GDM1 (cell line): ENCODE data around the gene RGS7.

Experiments used
- DNase-seq: peaks from one replicate; lab custom pipeline; 2025; lab: John Stamatoyannopoulos, UW

Gene RGS7

DNA sequence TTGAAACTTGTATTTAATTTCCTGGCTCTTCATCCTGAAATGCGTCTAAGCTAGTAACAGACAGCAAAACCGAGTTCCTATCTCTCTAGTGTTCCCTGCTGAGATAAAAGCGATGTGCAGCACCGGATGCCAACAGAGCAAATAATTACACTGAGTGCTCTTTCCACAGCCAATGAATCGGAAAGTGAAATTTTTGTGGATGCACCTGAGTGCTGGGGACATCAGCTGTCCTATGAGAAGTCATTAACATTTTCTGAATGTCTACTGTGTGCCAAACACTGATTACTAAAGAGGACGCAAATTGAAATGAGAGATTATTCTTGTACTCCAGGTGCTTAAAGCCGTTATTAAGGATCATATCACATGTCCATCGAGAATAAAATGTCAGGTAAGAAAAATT is 278.0 kb downstream of the RGS7 start:
- no peak for DNase-seq

DNA sequence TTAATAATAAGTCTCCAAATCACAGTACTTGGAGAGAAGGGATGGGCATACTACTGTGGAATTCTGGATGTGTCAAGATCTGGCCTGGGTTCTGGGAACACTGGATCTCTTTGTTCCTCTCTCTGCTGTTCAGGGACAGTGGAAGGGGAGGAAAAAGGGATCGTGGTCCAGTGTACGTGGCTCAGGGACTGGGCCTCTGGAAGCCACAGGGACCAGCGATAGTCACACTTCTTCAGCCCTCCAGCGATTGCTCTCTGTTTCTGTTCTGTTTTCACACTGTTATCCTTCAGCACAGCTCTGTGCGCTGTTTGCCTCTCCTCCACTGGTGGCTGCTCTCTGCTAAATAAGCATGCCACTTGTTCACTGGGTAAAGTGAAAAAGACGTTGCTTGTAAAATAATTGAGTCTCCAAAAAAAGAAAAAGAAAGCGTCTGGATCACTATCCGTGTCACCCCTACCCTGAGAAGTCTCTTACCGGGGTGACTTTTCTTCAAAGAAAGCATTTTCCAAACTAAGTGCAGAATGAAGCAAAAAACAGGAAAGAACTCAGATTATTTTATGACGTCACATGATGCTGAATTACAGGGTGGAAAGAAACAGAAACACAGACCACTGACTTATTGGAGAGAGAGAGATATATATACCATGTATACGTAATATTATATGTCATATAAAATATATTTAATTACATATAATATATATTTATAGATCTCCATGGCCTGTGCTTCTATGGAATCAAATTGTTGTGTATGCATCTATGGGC is 279.4 kb downstream of the RGS7 start:
- DNase-seq = no peak

DNA sequence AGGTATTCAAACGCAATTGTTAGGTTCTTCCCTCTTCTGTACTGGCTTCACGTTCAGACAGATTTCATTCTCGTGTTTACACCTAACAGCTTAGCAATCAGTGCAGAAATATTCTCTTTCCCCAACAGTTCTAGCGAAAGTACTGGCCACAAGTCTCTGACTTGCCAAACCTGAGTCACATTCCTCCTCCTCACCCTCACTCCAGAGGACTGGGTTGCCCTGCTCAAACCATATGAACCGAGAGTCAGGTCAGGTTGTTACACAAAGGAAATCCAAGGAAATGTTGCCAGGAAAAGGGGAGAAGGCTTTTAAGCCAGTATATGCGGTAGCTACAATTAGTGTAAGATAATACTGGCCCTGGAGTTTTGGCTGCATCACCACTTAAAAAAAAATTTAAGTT is 282.5 kb downstream of the RGS7 start:
- no peak for DNase-seq

DNA sequence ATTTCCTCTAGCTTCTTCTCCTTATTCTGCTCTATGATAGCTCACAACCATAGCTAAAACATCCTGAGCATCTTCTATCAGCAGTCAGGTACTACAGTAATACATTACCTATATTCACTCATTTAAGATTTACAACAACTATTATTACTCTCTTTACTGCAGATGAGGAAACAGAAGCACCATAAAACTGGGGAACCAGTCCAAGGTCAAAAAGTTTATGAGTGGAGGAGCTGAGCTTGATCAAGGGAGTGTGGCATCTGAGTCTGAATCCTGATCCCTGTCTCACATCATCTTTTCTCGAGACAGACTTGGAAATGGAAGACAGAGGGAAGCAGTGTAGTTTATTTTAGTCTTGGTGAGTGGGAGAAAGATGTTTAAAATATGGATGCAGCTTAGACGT is 288.6 kb downstream of the RGS7 start:
- DNase-seq = no peak

DNA sequence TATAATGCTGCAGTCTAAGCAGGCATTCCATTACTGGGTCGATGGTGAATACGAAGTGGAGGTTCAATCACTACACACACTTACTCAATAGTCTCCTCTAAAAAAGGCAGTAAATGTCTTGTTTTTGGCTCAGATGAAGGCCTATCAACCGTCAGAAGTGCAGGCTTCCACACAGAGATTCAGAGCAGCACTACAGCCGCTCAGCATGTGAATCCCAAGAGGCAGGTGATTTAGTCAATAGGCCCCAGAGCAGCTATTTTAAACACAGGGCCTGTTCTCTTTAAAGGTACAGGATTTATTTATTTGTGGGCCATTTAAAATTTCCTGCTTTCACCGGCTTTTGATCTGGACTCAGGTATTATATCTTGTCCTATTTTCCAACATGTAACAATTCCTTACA is 293.7 kb downstream of the RGS7 start:
- no peak for DNase-seq

DNA sequence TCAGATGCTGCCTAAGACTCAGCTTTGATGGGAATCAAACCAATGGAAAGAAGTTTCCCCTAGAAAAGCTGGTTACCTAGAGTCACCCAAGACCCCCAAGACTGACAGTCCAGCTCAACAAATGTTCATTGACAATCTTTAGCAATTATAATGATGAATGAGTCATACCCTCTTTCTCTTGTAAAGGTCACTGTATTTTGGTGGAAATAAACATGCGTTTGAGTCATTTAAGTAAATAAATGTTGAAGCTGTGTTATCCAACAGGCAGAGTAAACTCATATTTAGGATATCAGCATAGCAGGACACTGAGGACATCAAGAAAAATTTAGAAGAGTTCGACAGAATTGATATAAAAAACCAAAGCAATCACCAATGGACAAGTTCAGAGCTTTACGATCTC is 295.9 kb downstream of the RGS7 start:
- DNase-seq = no peak

DNA sequence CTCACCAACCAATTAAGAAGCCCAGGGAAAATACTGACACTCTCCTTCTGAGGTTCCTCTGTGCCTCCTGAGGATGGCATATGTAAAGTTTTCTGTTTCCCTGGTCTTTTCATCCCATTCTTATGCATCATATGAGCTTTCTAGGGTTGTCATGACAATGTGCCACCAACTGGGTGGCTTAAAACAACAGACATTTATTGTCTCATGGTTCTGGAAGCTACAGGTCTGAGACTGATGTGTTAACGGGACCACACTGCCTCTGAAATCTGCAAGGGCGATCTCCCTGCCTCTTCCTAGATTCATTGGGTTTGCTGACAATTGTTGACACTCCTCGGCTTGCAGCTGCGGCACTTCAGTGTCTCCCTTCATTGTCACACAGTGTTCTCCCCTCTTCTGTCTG is 308.4 kb downstream of the RGS7 start:
- DNase-seq = no peak

DNA sequence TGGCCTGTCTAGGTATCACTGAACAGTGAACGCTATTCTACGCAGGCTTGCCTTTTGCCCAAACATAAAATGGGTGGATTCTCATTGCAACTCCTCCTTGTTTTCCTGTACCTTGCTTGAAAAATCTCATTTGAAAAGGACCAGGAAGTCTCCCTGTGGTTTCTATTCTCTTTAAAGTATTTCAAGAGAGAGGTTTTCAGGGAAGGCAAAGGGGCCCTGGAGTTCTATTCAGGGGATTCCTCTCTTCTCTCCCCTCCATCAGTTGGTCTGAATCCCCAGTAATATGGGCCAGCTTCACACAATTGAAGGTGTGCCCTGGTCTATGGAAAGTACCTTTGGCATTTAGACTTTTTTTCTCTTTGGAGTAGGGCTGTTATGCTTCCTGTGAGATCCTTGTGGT is 311.3 kb downstream of the RGS7 start:
- no peak for DNase-seq

DNA sequence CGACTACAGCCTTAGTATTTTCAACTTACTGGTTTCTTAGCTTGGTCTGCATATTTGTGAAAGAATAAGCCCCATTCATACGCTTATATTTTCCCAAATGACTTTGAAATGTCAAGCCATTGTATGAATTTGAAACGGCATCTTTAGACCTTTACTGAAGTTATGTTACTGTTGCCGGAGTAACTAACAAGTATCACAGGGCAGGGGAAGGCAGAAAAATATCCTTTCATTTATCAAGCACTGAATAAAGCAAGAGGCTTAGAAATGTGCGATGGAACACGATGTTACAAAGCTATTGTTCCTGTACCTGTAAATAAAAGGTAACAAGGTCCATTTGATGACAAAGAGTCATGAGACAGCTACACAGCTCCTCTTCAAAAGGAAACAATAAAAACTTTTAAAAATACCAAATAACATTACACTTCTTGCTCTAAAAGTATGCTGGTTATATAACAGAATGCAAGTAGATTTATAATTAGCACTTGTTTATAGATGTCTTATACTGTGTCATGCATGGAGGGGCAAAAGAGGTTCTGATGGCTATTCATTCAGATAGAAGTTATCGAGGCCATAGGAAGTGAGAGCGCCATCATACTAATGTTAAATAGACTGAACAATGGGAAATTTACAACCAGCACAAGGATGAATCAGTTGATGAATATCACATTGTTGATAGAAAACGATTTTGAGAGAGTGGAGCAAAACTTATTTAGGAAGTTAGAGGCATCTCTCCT is 322.6 kb downstream of the RGS7 start:
- DNase-seq = no peak

DNA sequence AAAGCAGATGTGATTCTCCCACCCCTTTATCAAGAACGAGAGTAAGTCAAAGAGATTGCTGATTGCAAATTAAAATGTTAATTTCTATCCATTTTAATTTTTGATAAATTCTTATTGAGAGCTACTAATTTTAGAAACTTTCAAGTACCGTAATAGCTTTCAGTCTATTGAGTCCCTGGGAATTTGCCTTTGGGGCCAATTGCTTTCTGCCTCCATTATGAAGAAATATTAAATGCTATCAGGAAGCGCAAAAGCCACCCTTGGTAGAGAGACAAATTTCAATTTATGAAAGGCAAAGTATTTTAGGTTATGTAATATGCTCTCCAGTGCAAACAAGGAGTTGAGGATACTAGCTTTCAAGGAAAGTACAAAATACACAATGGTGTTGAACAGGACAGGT is 332.2 kb downstream of the RGS7 start:
- no peak for DNase-seq

DNA sequence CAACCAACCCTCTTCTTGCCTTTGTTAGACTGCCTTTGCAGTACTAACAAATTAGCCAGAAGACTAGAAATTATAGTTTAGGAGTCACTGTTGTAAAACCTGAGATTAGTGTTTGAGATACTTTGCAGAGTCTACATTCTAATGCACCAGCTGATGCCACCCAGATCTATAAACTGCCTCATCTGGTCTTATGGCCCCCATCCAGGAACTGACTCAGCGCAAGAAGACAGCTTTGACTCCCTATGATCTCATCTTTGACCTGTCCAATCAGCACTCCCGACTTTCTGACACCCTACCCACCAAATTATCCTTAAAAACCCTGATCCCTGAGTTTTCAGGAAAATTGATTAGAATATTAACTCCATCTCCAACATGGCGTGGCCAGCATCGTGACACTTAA is 334.6 kb downstream of the RGS7 start:
- DNase-seq = no peak

DNA sequence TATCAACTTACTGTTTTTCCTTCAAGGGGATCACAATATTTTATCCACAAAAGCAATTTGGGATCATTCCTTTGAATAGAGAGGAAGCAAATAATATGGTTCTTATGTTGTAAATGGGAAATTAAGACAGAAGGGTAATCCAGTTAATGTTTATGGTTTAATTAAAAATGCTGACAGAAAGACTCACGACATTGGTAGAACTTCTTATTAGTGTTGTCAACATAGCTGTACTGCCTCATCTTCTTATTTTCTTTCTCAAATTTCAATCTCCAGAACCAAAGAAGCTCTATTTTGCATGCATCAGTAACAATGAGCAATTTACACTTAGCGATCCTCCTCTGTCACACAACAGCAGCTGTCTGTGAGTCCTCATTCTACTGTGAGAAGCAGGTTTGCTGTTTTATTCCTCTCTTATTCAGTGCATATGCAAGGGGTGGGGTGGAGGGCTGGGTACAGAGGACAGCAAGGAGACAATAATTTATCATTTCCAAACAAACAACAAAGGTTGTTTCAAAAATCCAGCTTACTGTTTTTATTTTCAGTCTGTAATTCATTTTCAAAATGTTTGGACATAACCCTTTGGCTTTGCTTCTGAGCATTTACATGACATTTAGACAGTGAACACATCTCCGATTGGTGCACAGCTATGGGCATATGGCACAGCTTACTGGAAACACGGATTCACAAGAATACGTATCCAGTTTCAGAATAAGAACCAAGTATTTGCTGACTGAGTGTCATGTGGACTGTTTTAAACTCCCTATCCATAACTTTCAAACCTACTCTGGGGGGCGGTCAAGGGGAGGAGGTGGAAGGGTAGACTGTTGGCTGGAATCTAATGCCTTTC is 335.9 kb downstream of the RGS7 start:
- no peak for DNase-seq

DNA sequence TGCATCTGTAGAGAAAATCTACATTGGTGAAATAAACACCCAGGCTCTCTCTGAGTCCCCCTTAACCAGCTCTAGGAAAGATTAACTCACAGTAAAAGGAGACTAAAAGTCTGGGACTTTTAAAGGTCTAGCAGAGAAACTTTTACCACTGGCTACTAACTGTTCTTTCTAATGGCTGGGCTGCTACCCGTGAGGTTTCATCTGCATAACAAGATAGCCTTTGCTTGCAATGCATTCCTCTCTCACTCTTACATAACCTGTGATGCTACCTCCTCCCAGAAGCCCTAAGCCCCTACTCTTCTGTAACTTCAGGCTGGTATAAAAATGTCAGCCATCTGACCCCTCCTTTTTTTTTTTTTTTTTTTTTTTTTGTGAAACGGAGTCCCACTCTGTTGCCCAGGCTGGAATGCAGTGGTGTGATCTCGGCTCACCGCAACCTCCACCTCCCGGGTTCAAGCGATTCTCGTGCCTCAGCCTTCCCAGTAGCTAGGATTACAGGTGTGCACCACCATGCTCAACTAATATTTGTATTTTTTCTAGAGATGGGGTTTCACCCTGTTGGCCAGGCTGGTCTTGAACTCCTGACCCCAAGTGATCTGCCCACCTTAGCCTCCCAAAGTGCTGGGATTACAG is 344.2 kb downstream of the RGS7 start:
- no peak for DNase-seq

DNA sequence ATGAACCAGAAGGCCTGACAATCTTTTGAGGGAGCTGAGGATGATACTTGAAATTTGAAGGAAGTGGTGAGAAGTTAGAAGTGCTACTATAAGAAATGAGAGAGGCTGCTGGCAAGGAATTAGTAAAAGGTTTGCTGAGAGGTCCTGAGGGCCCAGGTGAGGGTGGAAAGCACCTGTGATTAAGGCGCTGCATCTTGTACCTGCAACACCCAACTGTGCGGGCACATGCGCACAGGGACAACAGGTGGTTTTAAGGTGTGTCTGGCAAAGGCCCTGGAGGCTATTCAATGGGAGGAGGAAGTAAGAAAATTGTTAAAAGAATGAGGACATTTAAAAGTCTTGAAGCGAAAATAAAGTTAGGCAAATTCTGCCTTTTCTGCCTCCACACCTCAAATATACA is 349.3 kb downstream of the RGS7 start:
- DNase-seq = no peak

DNA sequence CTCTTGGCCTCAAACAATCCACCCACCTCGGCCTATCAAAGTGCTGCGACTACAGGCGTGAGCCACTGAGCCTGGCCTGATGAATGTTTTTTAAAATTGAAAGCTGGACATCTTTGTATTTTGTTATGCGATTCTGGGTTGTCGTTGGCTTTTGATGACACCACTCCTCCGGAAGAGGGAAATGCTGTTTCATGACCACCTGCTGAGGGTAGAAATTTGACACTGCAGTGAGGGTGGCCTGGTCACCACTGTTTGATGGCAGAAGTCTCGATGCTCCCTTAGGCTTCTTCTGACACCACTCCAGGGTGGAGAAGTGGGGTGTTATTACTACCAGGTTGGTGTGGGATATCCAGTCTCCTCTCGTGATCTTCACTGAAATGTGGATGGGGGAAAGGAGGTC is 357.2 kb downstream of the RGS7 start:
- no peak for DNase-seq

DNA sequence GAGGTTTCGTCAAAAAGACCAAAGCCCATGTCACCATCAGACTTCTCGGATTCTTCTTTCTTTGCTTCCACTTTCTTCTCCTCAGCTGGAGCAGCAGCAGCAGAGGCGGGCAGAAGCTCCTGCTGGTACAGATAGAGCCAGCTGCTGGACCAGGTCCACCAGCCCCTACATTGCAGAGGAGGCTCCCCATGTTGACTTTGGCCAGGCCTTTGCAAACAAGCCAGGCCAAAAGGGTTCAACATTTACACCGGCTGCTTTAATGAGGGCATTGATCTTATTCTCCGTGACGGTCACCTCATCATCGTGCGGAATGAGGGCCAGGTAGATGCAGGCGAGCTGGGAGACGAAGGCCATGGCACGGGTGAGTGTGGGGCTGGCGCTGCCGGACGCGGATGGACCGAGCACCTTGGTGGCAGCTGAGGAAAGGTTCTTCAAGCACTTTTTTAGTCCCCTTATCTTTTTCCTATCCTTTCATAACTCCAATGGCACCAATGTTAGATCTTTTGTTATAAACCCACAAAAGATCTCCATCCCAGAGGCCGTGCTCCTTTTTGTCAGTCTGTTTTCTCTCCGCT is 358.5 kb downstream of the RGS7 start:
- no peak for DNase-seq

DNA sequence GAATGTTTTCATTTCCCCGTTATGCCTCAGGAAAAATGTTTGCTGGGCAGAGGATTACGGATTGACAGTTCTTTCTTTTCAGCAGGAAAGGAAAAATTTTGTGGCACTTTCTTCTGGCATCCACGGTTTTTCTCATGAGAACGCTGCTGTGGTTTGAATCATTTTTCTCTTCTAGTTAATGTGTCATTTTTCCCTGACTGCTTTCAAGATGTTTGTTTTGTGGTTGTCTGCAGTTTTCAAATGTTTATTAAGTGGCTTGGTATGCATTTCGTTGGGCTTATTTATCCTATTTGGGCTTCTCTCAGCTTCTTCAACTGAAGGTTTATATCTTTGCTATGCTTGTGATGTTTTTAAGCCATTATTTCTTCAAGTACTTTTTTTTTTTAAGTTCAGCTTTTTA is 359.0 kb downstream of the RGS7 start:
- DNase-seq = no peak

DNA sequence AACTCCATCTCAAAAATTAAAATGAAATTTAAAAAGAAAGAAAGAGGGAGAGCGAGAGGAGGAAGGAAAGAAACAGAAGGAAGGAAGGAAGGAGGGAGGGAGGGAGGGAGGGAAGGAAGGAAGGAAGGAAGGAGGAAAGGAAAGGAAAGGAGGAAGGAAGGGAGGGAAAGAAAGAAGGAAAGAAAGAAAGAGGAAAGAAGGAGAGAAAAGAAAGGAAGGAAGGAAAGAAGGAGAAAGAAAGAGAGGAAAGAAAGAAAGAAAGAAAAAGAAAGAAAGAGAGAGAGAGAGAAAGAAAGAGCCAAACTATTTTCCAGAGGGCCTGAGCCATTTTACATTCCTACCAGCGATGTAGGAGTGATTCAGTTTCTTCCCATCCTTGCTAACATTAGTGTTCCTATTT is 364.0 kb downstream of the RGS7 start:
- DNase-seq = no peak

DNA sequence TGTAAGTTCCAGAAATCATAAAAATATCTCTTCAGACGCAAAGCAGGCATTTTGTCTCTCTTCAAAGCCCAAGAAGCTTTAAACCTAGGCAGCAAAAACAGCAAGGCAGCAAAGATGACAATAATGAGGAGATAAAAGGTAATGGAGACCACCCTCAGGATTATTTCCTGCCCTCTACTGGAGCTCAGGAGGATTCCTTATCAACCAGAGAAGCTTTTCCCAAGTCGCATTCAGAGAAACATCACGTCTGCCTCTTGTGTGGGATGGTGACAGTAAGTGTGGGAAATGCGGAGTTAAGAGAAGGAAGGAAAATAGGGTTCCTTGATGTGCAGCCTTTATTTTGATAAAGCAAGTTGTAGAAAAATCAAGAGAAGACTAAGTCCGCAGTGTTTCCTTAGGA is 365.8 kb downstream of the RGS7 start:
- no peak for DNase-seq

DNA sequence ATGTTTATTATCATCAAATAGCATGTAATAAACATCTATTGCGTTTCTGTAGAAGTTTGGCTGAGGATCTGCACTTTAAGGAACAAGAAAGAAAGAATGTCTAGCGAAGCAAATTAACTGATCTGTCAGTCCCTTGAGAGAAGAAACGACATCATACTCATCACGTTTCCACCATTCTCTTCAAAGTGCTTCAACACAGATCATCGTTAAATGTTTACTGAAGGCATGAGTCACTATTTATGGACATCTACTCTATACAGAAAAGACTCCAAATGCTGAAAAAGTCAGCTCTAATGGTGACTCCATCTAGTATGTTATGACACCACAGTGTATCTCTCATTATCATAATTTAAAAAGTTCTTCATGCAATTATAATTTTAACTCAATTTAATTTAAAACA is 369.1 kb downstream of the RGS7 start:
- DNase-seq = no peak

DNA sequence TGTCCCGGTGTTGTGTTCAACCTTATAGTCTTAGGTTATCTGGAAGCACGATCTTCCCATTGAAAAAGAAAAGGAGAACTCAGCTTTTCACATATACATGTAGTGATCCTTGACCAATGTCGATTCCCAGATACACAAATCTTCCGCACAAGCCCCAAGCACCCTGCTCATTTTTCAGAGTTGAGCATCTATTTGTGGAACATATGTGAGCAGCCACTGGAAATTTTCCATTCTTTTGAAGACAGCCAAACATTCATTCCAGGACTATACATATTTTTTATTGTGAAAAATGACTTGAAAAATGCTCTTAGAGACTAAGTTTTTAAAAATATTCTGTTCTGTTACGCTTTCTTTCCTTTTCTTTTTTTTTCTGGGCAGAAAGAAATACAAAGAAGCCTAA is 371.9 kb downstream of the RGS7 start:
- DNase-seq = no peak

DNA sequence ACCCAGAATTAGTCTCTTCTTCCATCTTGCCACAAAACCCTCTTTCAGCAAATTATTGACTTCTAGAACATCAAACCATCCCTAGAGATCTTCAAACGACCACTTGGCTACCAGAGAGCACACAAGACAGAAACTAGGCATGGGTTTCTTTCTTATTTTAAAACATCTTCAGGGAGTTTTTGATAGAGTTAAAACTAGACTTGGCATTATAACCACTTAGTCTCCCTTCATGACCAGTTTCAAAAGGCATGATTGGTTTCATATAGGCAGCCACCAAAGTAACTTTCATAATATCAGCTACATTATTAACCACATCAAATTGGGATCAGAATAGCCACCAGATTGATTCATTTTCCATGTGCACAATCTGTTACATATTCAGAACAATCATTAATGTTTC is 376.7 kb downstream of the RGS7 start:
- DNase-seq = no peak
